ENCODE data around the gene ZBTB20.

ZBTB20 gene

DNA sequence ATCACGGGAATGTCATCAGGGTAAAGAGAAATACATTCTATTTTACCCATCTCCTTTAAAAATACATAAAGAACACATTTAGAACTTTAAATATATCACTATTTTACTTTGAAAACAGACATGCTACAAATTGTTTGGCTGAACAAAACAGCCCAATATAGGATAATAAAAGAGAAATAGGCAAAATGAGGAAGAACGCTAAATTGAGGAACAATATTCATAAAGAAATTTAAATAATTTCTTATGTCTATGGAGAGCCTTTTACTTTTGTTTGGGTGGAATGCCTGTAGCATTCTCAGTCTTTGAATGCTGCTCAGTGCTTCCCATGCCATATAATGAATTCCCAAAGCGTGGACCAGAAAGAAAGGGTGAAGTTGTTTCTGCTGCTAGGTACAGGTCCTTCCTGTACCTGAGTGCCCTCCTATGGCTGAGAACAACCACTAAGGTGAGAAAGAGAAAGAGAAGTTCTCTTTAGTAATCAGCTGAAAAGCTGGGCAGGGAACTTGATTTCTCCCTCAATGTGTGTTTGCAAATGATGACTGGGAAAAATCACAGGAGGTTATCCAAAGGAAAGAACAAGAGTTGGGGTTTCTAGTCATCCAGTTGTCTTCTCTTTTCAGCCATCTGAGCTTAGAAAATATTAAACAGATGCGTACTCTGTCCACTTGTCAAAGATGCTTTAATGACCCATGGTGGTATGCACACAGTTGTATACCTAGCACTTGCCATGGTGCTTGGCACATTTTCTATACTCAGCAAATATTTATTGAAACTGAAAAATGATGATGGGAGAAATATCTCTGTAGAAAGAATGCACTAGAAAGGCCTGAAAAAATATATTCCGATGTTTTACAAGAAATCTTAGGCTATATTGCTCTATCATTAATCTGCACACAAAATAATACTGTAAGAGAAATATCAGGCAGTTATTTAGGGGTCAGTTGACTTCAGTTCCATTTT, 448.7 kb downstream of the ZBTB20 start:
- no peak overlapping the region for H3K4me3 ChIP-seq (replicated peaks; ENCODE audit: low read depth, low read length)
- DNase-seq (ENCODE audit: extremely low read depth, low read depth) = no peak
- TF ChIP-seq, protein P1, sequence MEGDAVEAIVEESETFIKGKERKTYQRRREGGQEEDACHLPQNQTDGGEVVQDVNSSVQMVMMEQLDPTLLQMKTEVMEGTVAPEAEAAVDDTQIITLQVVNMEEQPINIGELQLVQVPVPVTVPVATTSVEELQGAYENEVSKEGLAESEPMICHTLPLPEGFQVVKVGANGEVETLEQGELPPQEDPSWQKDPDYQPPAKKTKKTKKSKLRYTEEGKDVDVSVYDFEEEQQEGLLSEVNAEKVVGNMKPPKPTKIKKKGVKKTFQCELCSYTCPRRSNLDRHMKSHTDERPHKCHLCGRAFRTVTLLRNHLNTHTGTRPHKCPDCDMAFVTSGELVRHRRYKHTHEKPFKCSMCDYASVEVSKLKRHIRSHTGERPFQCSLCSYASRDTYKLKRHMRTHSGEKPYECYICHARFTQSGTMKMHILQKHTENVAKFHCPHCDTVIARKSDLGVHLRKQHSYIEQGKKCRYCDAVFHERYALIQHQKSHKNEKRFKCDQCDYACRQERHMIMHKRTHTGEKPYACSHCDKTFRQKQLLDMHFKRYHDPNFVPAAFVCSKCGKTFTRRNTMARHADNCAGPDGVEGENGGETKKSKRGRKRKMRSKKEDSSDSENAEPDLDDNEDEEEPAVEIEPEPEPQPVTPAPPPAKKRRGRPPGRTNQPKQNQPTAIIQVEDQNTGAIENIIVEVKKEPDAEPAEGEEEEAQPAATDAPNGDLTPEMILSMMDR (IDR thresholded peaks at IDR 0.05; ENCODE audit: low read depth, low read length, missing control alignments) = no peak

DNA sequence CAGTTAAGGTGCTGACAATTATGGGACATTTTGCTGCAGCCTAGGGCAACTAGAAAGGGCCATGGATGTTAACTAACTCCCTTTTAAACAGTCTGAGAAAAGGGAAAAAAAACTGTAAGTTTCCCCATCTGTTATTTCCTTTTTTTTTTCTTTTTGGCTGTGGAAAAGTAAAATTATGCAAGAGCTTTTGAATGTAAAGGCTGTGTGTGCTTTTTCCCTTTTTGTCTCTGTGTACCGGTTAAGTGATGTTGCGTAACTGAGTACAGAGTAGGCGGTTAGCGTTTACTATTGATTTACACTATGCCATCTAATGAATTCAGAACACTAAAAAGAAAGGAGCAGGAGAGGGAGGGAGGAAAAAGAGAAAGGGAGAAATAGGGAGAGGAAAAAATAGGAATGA, 449.7 kb downstream of the ZBTB20 start:
- TF ChIP-seq, protein P1 (IDR thresholded peaks at IDR 0.05; ENCODE audit: low read depth, low read length, missing control alignments) = no peak
- no peak overlapping the region for H3K4me3 ChIP-seq (replicated peaks; ENCODE audit: low read depth, low read length)
- DNase-seq (ENCODE audit: extremely low read depth, low read depth) = no peak

DNA sequence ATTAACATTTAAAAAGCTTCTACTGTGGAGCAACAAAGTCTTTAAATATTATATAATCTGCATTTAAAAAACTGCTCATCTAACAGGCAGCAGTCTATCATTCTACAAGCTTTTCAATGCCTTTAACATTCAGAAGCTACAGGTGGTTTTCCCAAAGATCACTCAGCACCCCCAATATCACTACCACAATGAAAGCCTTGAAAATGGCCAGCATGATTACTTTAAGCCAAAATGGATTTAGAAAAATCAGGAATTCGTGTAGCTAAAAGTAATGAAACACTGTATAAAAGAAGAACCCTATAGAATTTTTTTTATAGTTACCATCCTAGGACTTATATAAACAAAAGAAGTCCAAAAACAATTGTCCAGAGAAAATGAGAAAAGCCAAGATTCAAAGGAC, 452.8 kb downstream of the ZBTB20 start:
- no peak for DNase-seq (ENCODE audit: extremely low read depth, low read depth)
- no peak overlapping the region for H3K4me3 ChIP-seq (replicated peaks; ENCODE audit: low read depth, low read length)
- TF ChIP-seq, protein P1 (IDR thresholded peaks at IDR 0.05; ENCODE audit: low read depth, low read length, missing control alignments) = no peak

DNA sequence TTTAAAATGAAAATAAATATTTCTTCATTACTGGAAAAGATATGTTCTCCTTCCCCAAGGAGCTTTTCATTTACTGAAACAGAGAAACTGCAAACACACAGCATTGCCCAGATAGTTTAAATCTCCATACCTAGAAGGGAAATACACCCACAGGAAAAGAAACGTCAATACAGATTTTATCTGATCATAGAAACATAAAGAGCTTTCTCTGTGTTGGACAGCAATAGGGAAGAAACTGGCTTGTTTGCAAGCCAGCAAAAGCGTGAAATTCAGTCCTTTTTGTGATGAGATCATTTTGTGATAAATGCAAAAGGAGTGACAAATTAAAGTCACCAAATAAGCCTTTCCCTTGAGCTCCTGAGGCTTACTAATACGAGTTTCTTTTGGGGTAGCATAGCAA, 455.2 kb downstream of the ZBTB20 start:
- no peak for DNase-seq (ENCODE audit: extremely low read depth, low read depth)
- TF ChIP-seq, protein P1 (IDR thresholded peaks at IDR 0.05; ENCODE audit: low read depth, low read length, missing control alignments) = no peak
- no peak overlapping the region for H3K4me3 ChIP-seq (replicated peaks; ENCODE audit: low read depth, low read length)

DNA sequence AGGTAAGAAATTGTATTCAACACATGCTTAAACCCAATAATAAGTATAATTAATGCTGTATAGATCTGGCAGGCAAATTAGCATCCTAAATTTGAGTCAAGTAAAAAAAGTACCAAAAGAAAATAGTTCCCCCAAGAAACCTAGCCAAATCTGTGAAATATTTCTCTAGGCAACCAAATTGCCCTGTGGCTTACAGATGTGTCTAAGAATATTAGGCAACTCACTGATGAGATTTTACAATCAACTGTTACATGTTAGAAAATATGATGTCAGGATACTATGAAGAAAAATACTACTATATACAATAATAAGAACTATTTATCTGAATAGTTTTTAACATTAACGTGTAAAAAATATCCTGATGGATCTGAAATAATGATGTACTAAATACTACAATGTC, 456.2 kb downstream of the ZBTB20 start:
- DNase-seq (ENCODE audit: extremely low read depth, low read depth) = no peak

DNA sequence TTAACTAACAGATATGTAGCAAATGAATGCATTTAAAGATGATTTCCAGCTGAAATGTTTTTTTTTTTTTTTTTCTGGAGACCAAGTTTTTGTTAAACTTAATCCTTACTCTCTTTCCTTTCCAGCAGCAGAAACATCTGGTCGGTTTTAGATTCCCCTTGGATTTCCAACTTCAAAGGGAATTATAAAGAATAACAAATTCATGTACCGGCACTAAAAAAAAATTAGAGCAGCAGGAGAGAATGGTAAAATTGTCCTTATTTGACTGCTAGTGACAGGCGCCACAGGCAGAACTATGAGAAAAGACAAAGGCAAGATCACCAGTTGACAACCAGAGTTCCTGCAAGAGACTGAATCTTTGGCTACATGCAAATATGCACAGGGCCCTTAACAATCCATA, 459.9 kb downstream of the ZBTB20 start:
- TF ChIP-seq, protein P1 (IDR thresholded peaks at IDR 0.05; ENCODE audit: low read depth, low read length, missing control alignments) = no peak
- DNase-seq (ENCODE audit: extremely low read depth, low read depth) = no peak
- no peak overlapping the region for H3K4me3 ChIP-seq (replicated peaks; ENCODE audit: low read depth, low read length)

More for the DNA sequence above, 456.2 kb downstream of the ZBTB20 start:
- TF ChIP-seq, protein P1 (IDR thresholded peaks at IDR 0.05; ENCODE audit: low read depth, low read length, missing control alignments) = no peak
- H3K4me3 ChIP-seq (replicated peaks; ENCODE audit: low read depth, low read length) = no peak overlapping the region

All from HFF-Myc (cell line).